PC-9 (cell line): ENCODE data around the gene ZNF234.

ENCODE experiments used
- EZH2 ChIP-seq: fragments of 200-600 bp; sonication (generic); IDR thresholded peaks from 2 replicates; pipeline ENCODE4 v1.8.0; 2017; ENCODE audit warnings: antibody characterized with exemption, low read depth
- TF ChIP-seq, protein P1 (sequence below): fragments of 200-600 bp; sonication (generic); conservative IDR thresholded peaks from 2 replicates; pipeline ENCODE4 v1.6.1; 2017; ENCODE audit warnings: mixed run types, antibody characterized with exemption, mild to moderate bottlenecking, moderate library complexity

DNA sequence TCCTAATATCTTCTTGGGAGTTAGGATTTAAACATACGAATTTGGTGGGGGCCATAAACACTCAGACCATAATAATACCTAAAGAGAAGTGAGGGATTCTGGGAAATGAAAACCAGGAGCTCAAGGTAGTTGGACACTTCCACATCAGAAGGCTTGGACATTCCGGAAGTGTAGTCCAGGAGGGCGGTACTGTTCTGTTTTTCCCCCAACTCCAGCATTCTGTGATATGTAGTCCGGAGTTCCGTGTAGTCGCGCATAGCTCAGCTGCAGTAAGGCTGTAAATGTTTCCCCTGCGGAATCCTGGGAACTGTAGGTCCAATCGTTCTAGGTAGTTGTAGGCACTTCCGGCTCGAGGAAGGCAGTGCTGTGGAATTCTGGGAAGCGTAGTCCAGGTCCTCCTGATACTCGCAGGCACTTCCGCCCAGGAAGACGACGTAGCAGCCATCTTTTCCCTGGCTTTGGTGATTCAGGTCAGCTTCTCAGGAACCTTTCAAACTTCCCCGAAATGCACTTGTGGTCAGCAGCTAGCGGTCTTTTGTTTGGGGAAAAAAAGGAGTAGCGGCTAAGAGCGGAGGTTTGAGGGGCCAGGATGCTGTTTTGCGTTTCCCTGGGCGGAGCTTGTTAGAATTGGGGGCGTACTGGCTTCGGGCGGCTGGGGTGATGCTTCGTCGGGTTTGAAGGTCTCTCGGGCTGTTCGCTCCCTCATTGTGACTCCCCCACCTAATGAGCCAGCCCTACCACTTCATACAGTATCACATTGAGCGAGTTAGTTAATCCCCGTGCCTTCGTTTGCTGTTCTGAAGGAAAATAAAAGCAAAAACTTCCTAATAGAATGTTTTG lies 23.5 kb downstream of the ZNF234 start, which contains the start of gene ZNF226:
- TF ChIP-seq, protein P1, sequence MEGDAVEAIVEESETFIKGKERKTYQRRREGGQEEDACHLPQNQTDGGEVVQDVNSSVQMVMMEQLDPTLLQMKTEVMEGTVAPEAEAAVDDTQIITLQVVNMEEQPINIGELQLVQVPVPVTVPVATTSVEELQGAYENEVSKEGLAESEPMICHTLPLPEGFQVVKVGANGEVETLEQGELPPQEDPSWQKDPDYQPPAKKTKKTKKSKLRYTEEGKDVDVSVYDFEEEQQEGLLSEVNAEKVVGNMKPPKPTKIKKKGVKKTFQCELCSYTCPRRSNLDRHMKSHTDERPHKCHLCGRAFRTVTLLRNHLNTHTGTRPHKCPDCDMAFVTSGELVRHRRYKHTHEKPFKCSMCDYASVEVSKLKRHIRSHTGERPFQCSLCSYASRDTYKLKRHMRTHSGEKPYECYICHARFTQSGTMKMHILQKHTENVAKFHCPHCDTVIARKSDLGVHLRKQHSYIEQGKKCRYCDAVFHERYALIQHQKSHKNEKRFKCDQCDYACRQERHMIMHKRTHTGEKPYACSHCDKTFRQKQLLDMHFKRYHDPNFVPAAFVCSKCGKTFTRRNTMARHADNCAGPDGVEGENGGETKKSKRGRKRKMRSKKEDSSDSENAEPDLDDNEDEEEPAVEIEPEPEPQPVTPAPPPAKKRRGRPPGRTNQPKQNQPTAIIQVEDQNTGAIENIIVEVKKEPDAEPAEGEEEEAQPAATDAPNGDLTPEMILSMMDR, result no peak
- TF ChIP-seq EZH2, result no peak
